A673 (cell line): ENCODE measurements around the gene TTLL5.

Experiments used
- EZH2 ChIP-seq: fragments of 200-600 bp; sonication (generic); IDR thresholded peaks from 2 replicates; pipeline ENCODE4 v1.6.1; 2017; ENCODE audit warnings: borderline replicate concordance, low read depth, mild to moderate bottlenecking, mixed read lengths, antibody characterized with exemption, low read length; ENCODE audit not compliant: poor library complexity, severe bottlenecking
- TF ChIP-seq, protein P1 (sequence below): fragments of 300-800, 200-600 bp; sonication (generic); conservative IDR thresholded peaks from 2 replicates; pipeline ENCODE4 v1.5.1; 2017; ENCODE audit warnings: low read depth, mild to moderate bottlenecking, antibody characterized with exemption, low read length, moderate library complexity, mixed read lengths

DNA sequence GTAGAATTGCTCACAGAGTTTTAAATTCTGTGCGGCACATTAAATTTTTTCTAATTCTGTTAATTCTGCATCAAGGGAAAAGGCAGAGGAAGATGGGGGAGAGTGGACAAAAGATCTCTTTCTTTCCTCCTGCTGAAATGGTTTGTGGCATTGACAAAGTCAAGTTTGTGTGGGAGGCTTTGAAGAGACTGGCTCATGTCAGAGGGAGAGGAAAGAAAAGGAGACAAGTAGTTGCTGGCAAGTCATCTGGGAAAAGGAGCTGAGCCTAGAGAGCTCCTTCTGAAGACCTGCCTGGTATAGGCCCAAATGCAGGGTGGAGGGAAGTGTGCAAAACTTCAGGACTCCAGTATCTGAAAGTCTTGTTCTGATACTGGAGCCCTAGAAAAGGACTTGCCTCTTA is 36.3 kb downstream of the TTLL5 start:
- TF ChIP-seq, protein P1, sequence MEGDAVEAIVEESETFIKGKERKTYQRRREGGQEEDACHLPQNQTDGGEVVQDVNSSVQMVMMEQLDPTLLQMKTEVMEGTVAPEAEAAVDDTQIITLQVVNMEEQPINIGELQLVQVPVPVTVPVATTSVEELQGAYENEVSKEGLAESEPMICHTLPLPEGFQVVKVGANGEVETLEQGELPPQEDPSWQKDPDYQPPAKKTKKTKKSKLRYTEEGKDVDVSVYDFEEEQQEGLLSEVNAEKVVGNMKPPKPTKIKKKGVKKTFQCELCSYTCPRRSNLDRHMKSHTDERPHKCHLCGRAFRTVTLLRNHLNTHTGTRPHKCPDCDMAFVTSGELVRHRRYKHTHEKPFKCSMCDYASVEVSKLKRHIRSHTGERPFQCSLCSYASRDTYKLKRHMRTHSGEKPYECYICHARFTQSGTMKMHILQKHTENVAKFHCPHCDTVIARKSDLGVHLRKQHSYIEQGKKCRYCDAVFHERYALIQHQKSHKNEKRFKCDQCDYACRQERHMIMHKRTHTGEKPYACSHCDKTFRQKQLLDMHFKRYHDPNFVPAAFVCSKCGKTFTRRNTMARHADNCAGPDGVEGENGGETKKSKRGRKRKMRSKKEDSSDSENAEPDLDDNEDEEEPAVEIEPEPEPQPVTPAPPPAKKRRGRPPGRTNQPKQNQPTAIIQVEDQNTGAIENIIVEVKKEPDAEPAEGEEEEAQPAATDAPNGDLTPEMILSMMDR, result no peak
- no peak for TF ChIP-seq EZH2
